Neural crest cell (in vitro differentiated cells): ENCODE measurements around the gene NTM. TPM values are rescaled to one million over a fixed set of nuclear protein-coding genes. Genes with fewer than 3 reads are reported as not detected.
A peak's percentile ranks its signal among the peaks of the same experiment; 100 is the strongest.

Experiments used
- DNase-seq: peaks from one replicate; pipeline ENCODE4 v3.0.0; 2021; ENCODE audit warnings: low read depth, mixed read lengths, low spot score
- H3K27ac Mint-ChIP-seq: one replicate; pipeline ENCODE4 v1.8.0; 2021; ENCODE audit warnings: mild to moderate bottlenecking, mixed read lengths; ENCODE audit not compliant: unreplicated experiment
- H3K27me3 Mint-ChIP-seq: 2 replicates; pipeline ENCODE4 v1.8.0; 2021; ENCODE audit warnings: low read depth, mild to moderate bottlenecking, mixed read lengths
- H3K36me3 Mint-ChIP-seq: 2 replicates; pipeline ENCODE4 v1.8.0; 2021; ENCODE audit warnings: low read depth, mild to moderate bottlenecking, mixed read lengths
- H3K4me1 Mint-ChIP-seq: 2 replicates; pipeline ENCODE4 v1.8.0; 2021; ENCODE audit warnings: mixed read lengths
- H3K4me3 Mint-ChIP-seq: one replicate; pipeline ENCODE4 v1.8.0; 2021; ENCODE audit warnings: mild to moderate bottlenecking, mixed read lengths
- H3K9me3 Mint-ChIP-seq: 2 replicates; pipeline ENCODE4 v1.8.0; 2021; ENCODE audit warnings: mixed read lengths
- total RNA-seq: library from RNA; stranded (reverse); gene quantifications from 2 replicates; pipeline ENCODE4 v1.2.1, GENCODE V29; 2021
- TF ChIP-seq, protein P1 (sequence below): fragments of 200-600 bp; sonication (generic); conservative IDR thresholded peaks from 2 replicates; pipeline ENCODE4 v1.5.0; 2021; ENCODE audit warnings: antibody characterized with exemption, mild to moderate bottlenecking

The NTM gene
- total RNA-seq, 1 donor from 2014 or later = 11.3 TPM

GRCh38 chr11:131748151-131749050 is 378.0 kb downstream of the NTM start:
- no peak overlapping the region for H3K27ac Mint-ChIP-seq
- H3K36me3 Mint-ChIP-seq = no peaks in the 10 kb centered on the region
- peaks cover 4% of the 10 kb centered on the region for H3K9me3 Mint-ChIP-seq
- no peak overlapping the region for H3K4me3 Mint-ChIP-seq
- H3K4me1 Mint-ChIP-seq = peaks cover 22% of the 10 kb centered on the region
- TF ChIP-seq, protein P1, sequence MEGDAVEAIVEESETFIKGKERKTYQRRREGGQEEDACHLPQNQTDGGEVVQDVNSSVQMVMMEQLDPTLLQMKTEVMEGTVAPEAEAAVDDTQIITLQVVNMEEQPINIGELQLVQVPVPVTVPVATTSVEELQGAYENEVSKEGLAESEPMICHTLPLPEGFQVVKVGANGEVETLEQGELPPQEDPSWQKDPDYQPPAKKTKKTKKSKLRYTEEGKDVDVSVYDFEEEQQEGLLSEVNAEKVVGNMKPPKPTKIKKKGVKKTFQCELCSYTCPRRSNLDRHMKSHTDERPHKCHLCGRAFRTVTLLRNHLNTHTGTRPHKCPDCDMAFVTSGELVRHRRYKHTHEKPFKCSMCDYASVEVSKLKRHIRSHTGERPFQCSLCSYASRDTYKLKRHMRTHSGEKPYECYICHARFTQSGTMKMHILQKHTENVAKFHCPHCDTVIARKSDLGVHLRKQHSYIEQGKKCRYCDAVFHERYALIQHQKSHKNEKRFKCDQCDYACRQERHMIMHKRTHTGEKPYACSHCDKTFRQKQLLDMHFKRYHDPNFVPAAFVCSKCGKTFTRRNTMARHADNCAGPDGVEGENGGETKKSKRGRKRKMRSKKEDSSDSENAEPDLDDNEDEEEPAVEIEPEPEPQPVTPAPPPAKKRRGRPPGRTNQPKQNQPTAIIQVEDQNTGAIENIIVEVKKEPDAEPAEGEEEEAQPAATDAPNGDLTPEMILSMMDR = peak; percentile 90
- H3K27me3 Mint-ChIP-seq = no peaks in the 10 kb centered on the region
- DNase-seq = peak; percentile 73

GRCh38 chr11:131749101-131749500 is 378.7 kb downstream of the NTM start:
- peaks cover 22% of the 10 kb centered on the region for H3K4me1 Mint-ChIP-seq
- no peak overlapping the region for H3K27ac Mint-ChIP-seq
- H3K9me3 Mint-ChIP-seq = peaks cover 4% of the 10 kb centered on the region
- H3K27me3 Mint-ChIP-seq = no peaks in the 10 kb centered on the region
- no peak for DNase-seq
- TF ChIP-seq, protein P1 = no peak
- H3K36me3 Mint-ChIP-seq = no peaks in the 10 kb centered on the region
- H3K4me3 Mint-ChIP-seq = no peak overlapping the region

DNA sequence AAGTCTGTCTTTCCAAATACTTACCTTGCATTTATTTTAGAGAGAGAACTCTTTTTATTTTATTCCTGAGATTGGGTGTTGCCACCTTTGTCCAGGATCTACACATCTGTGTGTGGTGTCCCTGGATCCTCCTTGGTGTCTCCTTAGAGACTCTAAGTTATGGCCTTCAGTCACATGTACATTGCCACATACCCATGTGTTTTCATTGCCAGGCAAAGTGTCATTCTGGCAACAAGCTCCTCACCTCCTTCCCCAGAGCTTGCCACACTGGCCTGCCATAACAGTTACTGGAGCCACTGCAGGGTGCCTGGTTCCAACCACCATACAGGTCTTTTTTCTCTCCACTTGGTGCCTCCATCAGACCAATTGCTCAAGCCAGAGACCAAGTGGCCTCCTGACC is 379.7 kb downstream of the NTM start:
- peaks cover 19% of the 10 kb centered on the region for H3K4me1 Mint-ChIP-seq
- no peaks in the 10 kb centered on the region for H3K36me3 Mint-ChIP-seq
- TF ChIP-seq, protein P1 = no peak
- H3K27me3 Mint-ChIP-seq = no peaks in the 10 kb centered on the region
- H3K27ac Mint-ChIP-seq = peak overlapping the region; percentile 54
- H3K4me3 Mint-ChIP-seq = no peak overlapping the region
- H3K9me3 Mint-ChIP-seq = peaks cover 4% of the 10 kb centered on the region
- DNase-seq = no peak

DNA sequence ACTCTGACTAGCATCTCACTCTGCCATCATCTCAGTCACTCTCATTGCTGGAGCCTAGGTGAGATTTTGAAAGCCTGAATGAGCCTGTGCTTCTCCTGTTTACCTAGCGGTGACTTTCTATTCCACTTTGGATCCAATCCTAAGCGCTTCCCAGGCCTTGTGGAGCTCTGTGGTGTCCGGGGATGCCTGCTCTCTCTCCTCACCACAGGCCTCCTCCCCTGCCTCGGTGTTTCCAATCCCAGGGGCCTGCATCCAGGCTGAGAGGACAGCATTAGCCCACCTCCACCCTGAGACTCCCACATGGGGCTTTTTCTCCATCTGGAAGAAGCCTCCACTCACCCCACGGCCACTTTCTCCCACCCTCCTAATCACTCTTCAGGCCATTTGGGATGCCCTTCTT is 380.3 kb downstream of the NTM start:
- H3K36me3 Mint-ChIP-seq = no peaks in the 10 kb centered on the region
- peaks cover 15% of the 10 kb centered on the region for H3K4me1 Mint-ChIP-seq
- DNase-seq = no peak
- H3K27ac Mint-ChIP-seq = no peak overlapping the region
- no peak overlapping the region for H3K4me3 Mint-ChIP-seq
- no peaks in the 10 kb centered on the region for H3K27me3 Mint-ChIP-seq
- TF ChIP-seq, protein P1 = no peak
- H3K9me3 Mint-ChIP-seq = peaks cover 4% of the 10 kb centered on the region

- Mint-ChIP-seq H3K4me1 (no peaks in the 10 kb centered on the region), H3K36me3 (no peaks in the 10 kb centered on the region), H3K4me3 (no peak overlapping the region), H3K27me3 (no peaks in the 10 kb centered on the region), H3K9me3 (peaks cover 4% of the 10 kb centered on the region), H3K27ac (peak overlapping the region; percentile 8)
- TF ChIP-seq, protein P1 = no peak
- no peak for DNase-seq
These were observed 384.3 kb downstream of the NTM start for GRCh38 chr11:131754671-131755070.
